Prostate gland (tissue), 2 donors: Measurements from ENCODE around the gene SNX32. TPM values are rescaled to one million over a fixed set of nuclear protein-coding genes. Genes with fewer than 3 reads are reported as not detected.

Experiments used
- DNase-seq: peaks from one replicate; pipeline ENCODE4 v3.0.0-alpha.2; 2019; ENCODE audit warnings: low spot score
- H3K27ac ChIP-seq, 2 donors: fragments of 200-600 bp; sonication (generic); 2 replicates each; pipeline ENCODE4 v1.5.1; 2017 to 2019
- H3K27me3 ChIP-seq: fragments of 200-600 bp; sonication (generic); replicated peaks from 2 replicates; pipeline ENCODE4 v1.5.1; 2019; ENCODE audit not compliant: insufficient read depth
- H3K36me3 ChIP-seq, 2 donors: fragments of 200-600 bp; sonication (generic); 1 replicate in 1 of 2; 2 replicates in 1 of 2; pipeline versions ENCODE4 v1.5.1 to v1.8.1; 2017 to 2019
- H3K4me1 ChIP-seq: fragments of 200-600 bp; sonication (generic); replicated peaks from 2 replicates; pipeline ENCODE4 v1.5.1; 2019
- H3K4me3 ChIP-seq, 2 donors: fragments of 200-600 bp; sonication (generic); 2 replicates each; pipeline ENCODE4 v1.5.1; 2017 to 2019
- H3K9me3 ChIP-seq: fragments of 200-600 bp; sonication (generic); 2 replicates; pipeline ENCODE4 v1.5.1; 2017
- POLR2A ChIP-seq: fragments of 450-650 bp; IDR thresholded peaks from one replicate; pipeline ENCODE4 v1.6.1; 2016; ENCODE audit warnings: antibody characterized with exemption, mild to moderate bottlenecking
- POLR2AphosphoS5 ChIP-seq: sonication (generic); formaldehyde crosslinking; IDR thresholded peaks from one replicate; pipeline ENCODE4 v1.6.1; 2017; ENCODE audit warnings: antibody characterized with exemption
- WGBS: methylation state at CpG from one replicate; pipeline ENCODE4 v1.1.5; 2018; 5-methylcytosine and 5-hydroxymethylcytosine counted together
- intact Hi-C: fragments of 100-400 bp; cut with DNase I; formaldehyde crosslinking; loops from one replicate; pipeline ENCODE4 v1.14.2; 2022
- total RNA-seq, 2 donors: library from RNA; depleted of rRNA; stranded (reverse); fragments of >200 nt; gene quantifications; one replicate each; pipeline ENCODE4 v1.1.0, GENCODE V29; 2016
- TF ChIP-seq, protein P1 (sequence below), 4 experiments: fragments of 200-600 bp in 2 of 4; fragments of 450-650 bp in 2 of 4; sonication (generic) in 2 of 4; IDR thresholded peaks; 1 replicate in 3 of 4; 2 replicates in 1 of 4; pipeline ENCODE4 v1.5.1; 2016 to 2019; ENCODE audit warnings: antibody characterized with exemption in 4 of 4, mild to moderate bottlenecking in 2 of 4, moderate library complexity in 2 of 4

Gene SNX32
- total RNA-seq, 2 donors from 2014 or later, result 0.91 TPM; not detected in 1

- no peak for DNase-seq
These were observed 50.3 kb downstream of the SNX32 start for GRCh38 chr11:65883786-65884715.

DNA sequence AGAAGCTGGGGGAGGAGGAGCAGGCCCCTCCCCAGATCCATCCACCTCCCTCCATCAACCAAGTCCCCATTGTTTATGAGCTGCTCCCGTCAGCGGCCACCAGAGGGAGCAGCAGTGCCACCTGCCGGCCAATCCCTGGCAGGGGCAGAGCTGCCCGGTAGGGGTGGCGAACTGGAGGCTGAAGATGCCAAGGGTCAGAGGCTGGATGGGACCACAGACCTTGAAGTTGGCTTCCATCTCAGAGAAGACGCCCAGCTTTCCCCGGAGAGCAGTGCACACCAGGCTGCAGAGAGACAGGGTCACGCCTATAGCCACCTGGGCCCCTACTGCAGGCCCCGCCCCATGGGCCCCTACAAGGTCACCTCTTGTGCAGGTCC lies 50.9 kb downstream of the SNX32 start:
- Histone ChIP-seq H3K4me3 (no peak overlapping the region), H3K27me3 (no peaks in the 10 kb centered on the region), H3K27ac (no peak overlapping the region), H3K9me3 (no peaks in the 10 kb centered on the region), H3K4me1 (peaks cover 7% of the 10 kb centered on the region), H3K36me3 (no peaks in the 10 kb centered on the region)
- 29% methylated on average over 9 of the region's 9 CpGs for WGBS
- peak; percentile 85 for TF ChIP-seq POLR2AphosphoS5
- TF ChIP-seq, protein P1, sequence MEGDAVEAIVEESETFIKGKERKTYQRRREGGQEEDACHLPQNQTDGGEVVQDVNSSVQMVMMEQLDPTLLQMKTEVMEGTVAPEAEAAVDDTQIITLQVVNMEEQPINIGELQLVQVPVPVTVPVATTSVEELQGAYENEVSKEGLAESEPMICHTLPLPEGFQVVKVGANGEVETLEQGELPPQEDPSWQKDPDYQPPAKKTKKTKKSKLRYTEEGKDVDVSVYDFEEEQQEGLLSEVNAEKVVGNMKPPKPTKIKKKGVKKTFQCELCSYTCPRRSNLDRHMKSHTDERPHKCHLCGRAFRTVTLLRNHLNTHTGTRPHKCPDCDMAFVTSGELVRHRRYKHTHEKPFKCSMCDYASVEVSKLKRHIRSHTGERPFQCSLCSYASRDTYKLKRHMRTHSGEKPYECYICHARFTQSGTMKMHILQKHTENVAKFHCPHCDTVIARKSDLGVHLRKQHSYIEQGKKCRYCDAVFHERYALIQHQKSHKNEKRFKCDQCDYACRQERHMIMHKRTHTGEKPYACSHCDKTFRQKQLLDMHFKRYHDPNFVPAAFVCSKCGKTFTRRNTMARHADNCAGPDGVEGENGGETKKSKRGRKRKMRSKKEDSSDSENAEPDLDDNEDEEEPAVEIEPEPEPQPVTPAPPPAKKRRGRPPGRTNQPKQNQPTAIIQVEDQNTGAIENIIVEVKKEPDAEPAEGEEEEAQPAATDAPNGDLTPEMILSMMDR (IDR thresholded peaks at IDR 0.05), result peak; percentile 98 to 99 (median 99)
- TF ChIP-seq POLR2A, result no peak
- peak; percentile 62 for DNase-seq
- intact Hi-C loops, result loop anchor here (2.0 kb wide), 1 partner anchor 104 kb away; no protein-coding TSS in a partner anchor

More at GRCh38 chr11:65883786-65884715, 50.3 kb downstream of the SNX32 start:
- WGBS, result 77% methylated on average over 28 of the region's 28 CpGs
- intact Hi-C loops, result loop anchor here (2.0 kb wide), 1 partner anchor 105 kb away; no protein-coding TSS in a partner anchor
- no peaks in the 10 kb centered on the region for H3K36me3 ChIP-seq
- TF ChIP-seq, protein P1 (IDR thresholded peaks at IDR 0.05), result no peak
- no peak for TF ChIP-seq POLR2AphosphoS5
- TF ChIP-seq POLR2A, result no peak
- peaks cover 7% of the 10 kb centered on the region for H3K4me1 ChIP-seq
- no peaks in the 10 kb centered on the region for H3K27me3 ChIP-seq
- H3K27ac ChIP-seq, result no peak overlapping the region
- no peak overlapping the region for H3K4me3 ChIP-seq
- H3K9me3 ChIP-seq, result no peaks in the 10 kb centered on the region

GRCh38 chr11:65885231-65885630 lies 51.5 kb downstream of the SNX32 start:
- H3K27me3 ChIP-seq, result no peaks in the 10 kb centered on the region
- no peak for TF ChIP-seq POLR2A
- no peak for TF ChIP-seq POLR2AphosphoS5
- TF ChIP-seq, protein P1 (IDR thresholded peaks at IDR 0.05), result no peak
- intact Hi-C loops, result loop anchor here (2.0 kb wide), 1 partner anchor 104 kb away; no protein-coding TSS in a partner anchor
- 93% methylated on average over 7 of the region's 7 CpGs for WGBS
- H3K9me3 ChIP-seq, result no peaks in the 10 kb centered on the region
- H3K27ac ChIP-seq, result no peak overlapping the region
- H3K4me1 ChIP-seq, result peaks cover 7% of the 10 kb centered on the region
- no peak overlapping the region for H3K4me3 ChIP-seq
- H3K36me3 ChIP-seq, result no peaks in the 10 kb centered on the region
- no peak for DNase-seq

DNA sequence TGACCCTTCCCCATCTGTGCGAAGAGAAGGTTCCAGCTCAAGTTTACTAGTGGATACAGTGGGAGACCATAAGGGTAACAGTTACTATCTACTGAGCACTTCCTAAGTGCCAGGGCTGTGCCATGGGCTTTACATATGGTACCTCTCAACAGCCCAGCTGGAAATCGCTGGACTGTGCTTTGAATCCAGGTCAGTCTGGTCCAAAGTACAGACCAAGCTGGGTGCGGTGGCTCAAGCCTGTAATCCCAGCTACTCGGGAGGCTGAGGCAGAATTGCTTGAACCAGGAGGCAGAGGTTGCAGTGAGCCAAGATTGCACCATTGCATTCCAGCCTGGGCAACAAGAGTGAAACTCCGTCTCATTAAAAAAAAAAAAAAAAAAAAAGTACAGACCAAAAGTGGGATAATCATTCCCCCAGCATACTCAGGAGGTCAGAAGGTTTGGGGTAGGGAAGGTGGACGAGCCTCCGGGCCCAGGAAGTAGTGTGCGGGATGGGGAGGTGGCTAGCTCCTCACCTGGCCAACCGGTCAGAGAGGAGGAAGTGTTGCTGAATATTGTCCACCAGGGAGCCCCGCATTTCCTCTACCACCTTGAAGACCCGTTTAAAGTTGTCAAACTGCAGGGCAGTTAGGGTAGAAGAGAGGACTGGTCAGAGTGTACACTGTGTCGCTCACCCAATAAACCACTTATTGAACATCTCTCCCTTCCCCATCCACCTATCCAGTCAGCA lies 52.2 kb downstream of the SNX32 start:
- no peak for TF ChIP-seq POLR2AphosphoS5
- TF ChIP-seq, protein P1 (IDR thresholded peaks at IDR 0.05), result no peak
- no peak for TF ChIP-seq POLR2A
- H3K9me3 ChIP-seq, result no peaks in the 10 kb centered on the region
- no peaks in the 10 kb centered on the region for H3K36me3 ChIP-seq
- H3K27me3 ChIP-seq, result no peaks in the 10 kb centered on the region
- H3K27ac ChIP-seq, result no peak overlapping the region
- no peak overlapping the region for H3K4me3 ChIP-seq
- DNase-seq, result no peak
- 91% methylated on average over 12 of the region's 12 CpGs for WGBS
- intact Hi-C loops, result loop anchor here (2.0 kb wide), 1 partner anchor 103 kb away; no protein-coding TSS in a partner anchor
- peaks cover 7% of the 10 kb centered on the region for H3K4me1 ChIP-seq
